Measurements from ENCODE around the gene PRKCH. TPM values are rescaled to one million over a fixed set of nuclear protein-coding genes. Genes with fewer than 3 reads are reported as not detected.

The PRKCH gene
- total RNA-seq, 2 donors from 2014 or later, result 7.2 to 8.6 TPM

- WGBS, 2 experiments (ENCODE audit: insufficient coverage in 1 of 2, insufficient read length in 1 of 2), result 92 to 100% methylated on average over 1 to 3 of the region's 3 CpGs
- TF ChIP-seq CTCF (conservative IDR thresholded peaks at IDR 0.05), result no peak
- no peak overlapping the region for H3K4me3 ChIP-seq (ENCODE audit: low read length)
- Mint-ChIP-seq H3K9me3 (no peaks in the 10 kb centered on the region), H3K27ac (no peak overlapping the region), H3K27me3 (ENCODE audit: insufficient read depth) (no peaks in the 10 kb centered on the region), H3K36me3 (ENCODE audit: low read depth) (no peaks in the 10 kb centered on the region), H3K4me1 (peaks cover 10% of the 10 kb centered on the region), H3K4me3 (no peak overlapping the region)
- H3K27me3 ChIP-seq (ENCODE audit: control insufficient read depth, insufficient read depth, low read length, poor library complexity, severe bottlenecking), result peaks cover 5% of the 10 kb centered on the region
- H3K36me3 ChIP-seq (ENCODE audit: control insufficient read depth, insufficient read depth, low read length), result no peaks in the 10 kb centered on the region
- no peaks in the 10 kb centered on the region for H3K9me3 ChIP-seq (ENCODE audit: control insufficient read depth, low read length)
- no peak overlapping the region for H3K9ac ChIP-seq (ENCODE audit: extremely low read depth, low read length, poor library complexity, severe bottlenecking)
- no peak for DNase-seq
- H3K4me1 ChIP-seq (ENCODE audit: control insufficient read depth, insufficient read depth, low read length), result peaks cover 2% of the 10 kb centered on the region
- no peak overlapping the region for H3K27ac ChIP-seq (ENCODE audit: low read depth, low read length)
Observed at GRCh38 chr14:61298824-61299223, 22.6 kb upstream of the PRKCH start.

- peaks cover 2% of the 10 kb centered on the region for H3K4me1 ChIP-seq (ENCODE audit: control insufficient read depth, insufficient read depth, low read length)
- peaks cover 5% of the 10 kb centered on the region for H3K27me3 ChIP-seq (ENCODE audit: control insufficient read depth, insufficient read depth, low read length, poor library complexity, severe bottlenecking)
- Mint-ChIP-seq H3K4me3 (no peak overlapping the region), H3K9me3 (no peaks in the 10 kb centered on the region), H3K4me1 (peaks cover 10% of the 10 kb centered on the region), H3K27me3 (ENCODE audit: insufficient read depth) (no peaks in the 10 kb centered on the region), H3K27ac (no peak overlapping the region), H3K36me3 (ENCODE audit: low read depth) (no peaks in the 10 kb centered on the region)
- H3K27ac ChIP-seq (ENCODE audit: low read depth, low read length), result no peak overlapping the region
- no peak for DNase-seq
- H3K36me3 ChIP-seq (ENCODE audit: control insufficient read depth, insufficient read depth, low read length), result no peaks in the 10 kb centered on the region
- 57 to 100% methylated on average over 1 to 2 of the region's 2 CpGs for WGBS, 2 experiments (ENCODE audit: insufficient coverage in 1 of 2, insufficient read length in 1 of 2)
- no peak for TF ChIP-seq CTCF (conservative IDR thresholded peaks at IDR 0.05)
- no peak overlapping the region for H3K4me3 ChIP-seq (ENCODE audit: low read length)
- no peaks in the 10 kb centered on the region for H3K9me3 ChIP-seq (ENCODE audit: control insufficient read depth, low read length)
- H3K9ac ChIP-seq (ENCODE audit: extremely low read depth, low read length, poor library complexity, severe bottlenecking), result no peak overlapping the region
Observed at GRCh38 chr14:61300209-61300608, 21.2 kb upstream of the PRKCH start.

- no peak for TF ChIP-seq CTCF (conservative IDR thresholded peaks at IDR 0.05)
- Mint-ChIP-seq H3K27me3 (ENCODE audit: insufficient read depth) (no peaks in the 10 kb centered on the region), H3K36me3 (ENCODE audit: low read depth) (no peaks in the 10 kb centered on the region), H3K4me3 (no peak overlapping the region), H3K4me1 (peaks cover 10% of the 10 kb centered on the region), H3K9me3 (no peaks in the 10 kb centered on the region), H3K27ac (no peak overlapping the region)
- Histone ChIP-seq H3K4me1 (ENCODE audit: control insufficient read depth, insufficient read depth, low read length) (peaks cover 2% of the 10 kb centered on the region), H3K4me3 (ENCODE audit: low read length) (no peak overlapping the region), H3K9ac (ENCODE audit: extremely low read depth, low read length, poor library complexity, severe bottlenecking) (no peak overlapping the region), H3K27me3 (ENCODE audit: control insufficient read depth, insufficient read depth, low read length, poor library complexity, severe bottlenecking) (no peaks in the 10 kb centered on the region), H3K9me3 (ENCODE audit: control insufficient read depth, low read length) (no peaks in the 10 kb centered on the region), H3K27ac (ENCODE audit: low read depth, low read length) (no peak overlapping the region), H3K36me3 (ENCODE audit: control insufficient read depth, insufficient read depth, low read length) (no peaks in the 10 kb centered on the region)
- 74 to 98% methylated on average over 5 to 7 of the region's 7 CpGs for WGBS, 2 experiments (ENCODE audit: insufficient coverage in 1 of 2, insufficient read length in 1 of 2)
- DNase-seq, result no peak
Observed at GRCh38 chr14:61300754-61301153, 20.6 kb upstream of the PRKCH start.

Measured in endodermal cell (in vitro differentiated cells).